A673 (cell line): ENCODE measurements around the gene NEK9.

Source experiments
- EZH2 ChIP-seq: fragments of 200-600 bp; sonication (generic); IDR thresholded peaks from 2 replicates; pipeline ENCODE4 v1.6.1; 2017; ENCODE audit warnings: borderline replicate concordance, low read depth, mild to moderate bottlenecking, mixed read lengths, antibody characterized with exemption, low read length; ENCODE audit not compliant: poor library complexity, severe bottlenecking
- TF ChIP-seq, protein P1 (sequence below): fragments of 300-800, 200-600 bp; sonication (generic); conservative IDR thresholded peaks from 2 replicates; pipeline ENCODE4 v1.5.1; 2017; ENCODE audit warnings: low read depth, mild to moderate bottlenecking, antibody characterized with exemption, low read length, moderate library complexity, mixed read lengths

- TF ChIP-seq, protein P1, sequence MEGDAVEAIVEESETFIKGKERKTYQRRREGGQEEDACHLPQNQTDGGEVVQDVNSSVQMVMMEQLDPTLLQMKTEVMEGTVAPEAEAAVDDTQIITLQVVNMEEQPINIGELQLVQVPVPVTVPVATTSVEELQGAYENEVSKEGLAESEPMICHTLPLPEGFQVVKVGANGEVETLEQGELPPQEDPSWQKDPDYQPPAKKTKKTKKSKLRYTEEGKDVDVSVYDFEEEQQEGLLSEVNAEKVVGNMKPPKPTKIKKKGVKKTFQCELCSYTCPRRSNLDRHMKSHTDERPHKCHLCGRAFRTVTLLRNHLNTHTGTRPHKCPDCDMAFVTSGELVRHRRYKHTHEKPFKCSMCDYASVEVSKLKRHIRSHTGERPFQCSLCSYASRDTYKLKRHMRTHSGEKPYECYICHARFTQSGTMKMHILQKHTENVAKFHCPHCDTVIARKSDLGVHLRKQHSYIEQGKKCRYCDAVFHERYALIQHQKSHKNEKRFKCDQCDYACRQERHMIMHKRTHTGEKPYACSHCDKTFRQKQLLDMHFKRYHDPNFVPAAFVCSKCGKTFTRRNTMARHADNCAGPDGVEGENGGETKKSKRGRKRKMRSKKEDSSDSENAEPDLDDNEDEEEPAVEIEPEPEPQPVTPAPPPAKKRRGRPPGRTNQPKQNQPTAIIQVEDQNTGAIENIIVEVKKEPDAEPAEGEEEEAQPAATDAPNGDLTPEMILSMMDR = no peak
- no peak for TF ChIP-seq EZH2
Observed at GRCh38 chr14:75125617-75126016, 1.2 kb downstream of the NEK9 start.
